Measurements from ENCODE around the gene THRB.

The THRB gene

GRCh38 chr3:24480497-24480896 is 14.2 kb downstream of the THRB start:
- TF ChIP-seq CTCF (IDR thresholded peaks at IDR 0.05; ENCODE audit: low read length, missing control alignments): no peak
- H3K4me3 ChIP-seq (replicated peaks; ENCODE audit: low read depth, low read length): no peak overlapping the region
- no peak for DNase-seq (ENCODE audit: low read depth)

- no peak for TF ChIP-seq CTCF (IDR thresholded peaks at IDR 0.05; ENCODE audit: low read length, missing control alignments)
- no peak overlapping the region for H3K4me3 ChIP-seq (replicated peaks; ENCODE audit: low read depth, low read length)
- DNase-seq (ENCODE audit: low read depth): no peak
Observed at GRCh38 chr3:24479816-24480215, 14.8 kb downstream of the THRB start.

GRCh38 chr3:24476871-24477656 is 17.6 kb downstream of the THRB start:
- H3K4me3 ChIP-seq (replicated peaks; ENCODE audit: low read depth, low read length): no peak overlapping the region
- TF ChIP-seq CTCF (IDR thresholded peaks at IDR 0.05; ENCODE audit: low read length, missing control alignments): no peak
- no peak for DNase-seq (ENCODE audit: low read depth)

- TF ChIP-seq CTCF (IDR thresholded peaks at IDR 0.05; ENCODE audit: low read length, missing control alignments): no peak
- DNase-seq (ENCODE audit: low read depth): no peak
- no peak overlapping the region for H3K4me3 ChIP-seq (replicated peaks; ENCODE audit: low read depth, low read length)
Observed at GRCh38 chr3:24475925-24476324, 18.7 kb downstream of the THRB start.

GRCh38 chr3:24474862-24475261 is 19.8 kb downstream of the THRB start:
- TF ChIP-seq CTCF (IDR thresholded peaks at IDR 0.05; ENCODE audit: low read length, missing control alignments): no peak
- H3K4me3 ChIP-seq (replicated peaks; ENCODE audit: low read depth, low read length): no peak overlapping the region
- no peak for DNase-seq (ENCODE audit: low read depth)

GRCh38 chr3:24472358-24472757 is 22.3 kb downstream of the THRB start:
- no peak for TF ChIP-seq CTCF (IDR thresholded peaks at IDR 0.05; ENCODE audit: low read length, missing control alignments)

GRCh38 chr3:24471486-24471885 is 23.2 kb downstream of the THRB start:
- no peak for DNase-seq (ENCODE audit: low read depth)
- TF ChIP-seq CTCF (IDR thresholded peaks at IDR 0.05; ENCODE audit: low read length, missing control alignments): no peak
- H3K4me3 ChIP-seq (replicated peaks; ENCODE audit: low read depth, low read length): no peak overlapping the region

More at GRCh38 chr3:24472358-24472757, 22.3 kb downstream of the THRB start:
- no peak overlapping the region for H3K4me3 ChIP-seq (replicated peaks; ENCODE audit: low read depth, low read length)
- DNase-seq (ENCODE audit: low read depth): no peak

Measured in fibroblast of pulmonary artery (primary cell).